HG02759 (cell line): Measurements from ENCODE around the gene CYS1.

Experiments used
- ATAC-seq: cut with Tn5 transposase; IDR thresholded peaks from one replicate; pipeline ENCODE4 v1.9.1; 2021; ENCODE audit warnings: mild to moderate bottlenecking, moderate library complexity; ENCODE audit not compliant: unreplicated experiment

Gene CYS1

GRCh38 chr2:10052216-10052615 lies 28.0 kb downstream of the CYS1 start:
- ATAC-seq = no peak

GRCh38 chr2:10048501-10049171 lies 31.6 kb downstream of the CYS1 start:
- no peak for ATAC-seq

GRCh38 chr2:10047616-10048500 lies 32.4 kb downstream of the CYS1 start:
- no peak for ATAC-seq

GRCh38 chr2:10046931-10047330 lies 33.3 kb downstream of the CYS1 start:
- no peak for ATAC-seq

GRCh38 chr2:10045561-10046355 lies 34.5 kb downstream of the CYS1 start:
- no peak for ATAC-seq

GRCh38 chr2:10043906-10044601 lies 36.2 kb downstream of the CYS1 start:
- peak; percentile 62 for ATAC-seq

- ATAC-seq = peak; percentile 79
Observed at GRCh38 chr2:10043256-10043905, 36.8 kb downstream of the CYS1 start, which contains the start of gene KLF11. KLF11 (plus strand) TSS chr2:10043550; CDS start chr2:10043717, 167 bp downstream.

GRCh38 chr2:10042301-10043161 lies 37.7 kb downstream of the CYS1 start:
- ATAC-seq = no peak

- ATAC-seq = no peak
Observed at GRCh38 chr2:10041711-10042110, 38.5 kb downstream of the CYS1 start.

GRCh38 chr2:10039658-10040410 lies 40.4 kb downstream of the CYS1 start:
- ATAC-seq = no peak

- ATAC-seq = no peak
Observed at GRCh38 chr2:10038716-10039115, 41.5 kb downstream of the CYS1 start.

GRCh38 chr2:10038123-10038522 lies 42.1 kb downstream of the CYS1 start:
- ATAC-seq = no peak

- peak; percentile 81 for ATAC-seq
Observed at GRCh38 chr2:10036095-10036884, 43.9 kb downstream of the CYS1 start.

- no peak for ATAC-seq
Observed at GRCh38 chr2:10035633-10036032, 44.6 kb downstream of the CYS1 start.

- no peak for ATAC-seq
Observed at GRCh38 chr2:10035053-10035422, 45.2 kb downstream of the CYS1 start.

GRCh38 chr2:10034333-10035052 lies 45.7 kb downstream of the CYS1 start:
- ATAC-seq = no peak
